ENCODE results near the gene PODNL1. TPM values are rescaled to one million over a fixed set of nuclear protein-coding genes. Genes with fewer than 3 reads are reported as not detected.

The PODNL1 gene
- polyA plus RNA-seq, 3 donors from 2014 or later, result not detected

DNA sequence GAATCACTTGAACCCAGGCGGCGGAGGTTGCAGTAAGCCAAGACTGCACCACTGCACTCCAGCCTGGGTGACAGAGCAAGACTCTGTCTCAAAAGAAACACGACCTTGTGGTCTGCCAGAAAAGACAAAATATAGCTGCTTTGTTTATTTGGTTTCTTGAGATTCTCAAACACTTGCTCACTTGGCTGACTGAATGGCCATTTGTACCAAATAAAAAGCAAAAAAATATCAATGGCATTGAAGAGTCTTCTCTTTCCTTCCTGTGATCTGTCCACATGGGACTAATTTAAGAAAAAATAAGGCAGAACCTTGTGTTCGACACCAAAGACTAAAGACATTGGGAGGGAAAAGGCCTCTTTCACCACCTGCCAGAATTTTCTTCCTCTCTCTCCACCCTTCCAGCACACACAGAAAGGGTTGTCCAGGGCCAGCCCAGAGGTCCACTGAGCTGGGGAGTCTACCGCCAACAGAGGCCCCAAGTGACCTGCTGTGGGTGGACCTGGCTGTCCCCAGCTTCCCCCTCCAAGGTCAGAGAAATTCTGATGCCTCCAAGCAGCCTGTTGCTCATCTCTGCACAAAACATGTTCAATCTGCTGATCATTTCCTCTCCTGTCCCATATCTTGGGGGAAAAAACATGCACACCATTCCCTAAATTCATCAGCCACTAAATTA lies 38.2 kb downstream of the PODNL1 start:
- Mint-ChIP-seq H3K4me3 (no peak overlapping the region), H3K36me3 (no peaks in the 10 kb centered on the region), H3K9me3 (no peaks in the 10 kb centered on the region), H3K4me1 (peaks cover 0 to 2% of the 10 kb centered on the region in 2 donors), H3K27ac (no peak overlapping the region), H3K27me3 (ENCODE audit: low read depth in 3 of 3) (peaks cover 0 to 4% (median 0%) of the 10 kb centered on the region in 3 donors)
- no peak for DNase-seq

DNA sequence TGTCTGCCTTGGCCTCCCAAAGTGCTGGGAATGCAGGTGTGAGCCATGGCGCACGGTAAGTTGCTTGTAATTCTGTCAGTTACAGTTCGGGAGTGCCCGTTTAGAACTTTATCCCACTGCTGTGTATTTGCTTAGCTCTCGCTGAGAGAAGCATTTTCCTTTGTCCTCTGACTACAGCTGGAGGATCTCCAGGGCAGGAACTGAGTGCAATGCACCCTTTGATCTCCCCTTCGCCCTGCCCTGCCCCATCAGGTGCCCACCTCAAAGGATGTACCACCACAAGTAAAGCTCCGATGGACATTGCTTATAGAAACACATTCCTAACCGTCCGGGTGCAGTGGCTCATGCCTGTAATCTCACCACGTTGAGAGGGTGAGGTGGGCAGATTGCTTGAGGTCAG lies 38.8 kb downstream of the PODNL1 start:
- Mint-ChIP-seq H3K9me3 (no peaks in the 10 kb centered on the region), H3K4me3 (no peak overlapping the region), H3K4me1 (no peaks in the 10 kb centered on the region), H3K36me3 (no peaks in the 10 kb centered on the region), H3K27ac (no peak overlapping the region), H3K27me3 (ENCODE audit: low read depth in 3 of 3) (peaks cover 0 to under 1% (median 0%) of the 10 kb centered on the region in 3 donors)
- DNase-seq, result no peak

DNA sequence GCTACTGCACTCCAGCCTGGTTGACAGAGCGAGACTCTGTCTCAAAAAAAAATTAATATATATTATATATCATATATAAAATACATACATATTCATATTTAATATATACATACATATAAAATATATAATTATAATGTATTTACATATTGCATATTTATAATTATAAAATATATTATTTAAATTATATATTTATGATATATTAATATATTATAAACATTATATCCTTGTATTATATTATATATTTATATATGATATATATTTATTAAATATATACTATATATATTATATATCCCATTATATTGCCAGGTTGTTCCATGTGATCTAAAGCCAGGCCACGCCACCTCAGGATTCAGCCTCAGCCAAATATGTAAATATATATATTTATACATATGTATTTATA lies 42.0 kb downstream of the PODNL1 start:
- H3K36me3 Mint-ChIP-seq, result no peaks in the 10 kb centered on the region
- H3K4me1 Mint-ChIP-seq, result no peaks in the 10 kb centered on the region
- H3K4me3 Mint-ChIP-seq, result no peak overlapping the region
- H3K9me3 Mint-ChIP-seq, result no peaks in the 10 kb centered on the region
- H3K27ac Mint-ChIP-seq, result no peak overlapping the region
- no peak for DNase-seq
- no peaks in the 10 kb centered on the region for H3K27me3 Mint-ChIP-seq (ENCODE audit: low read depth in 3 of 3)

DNA sequence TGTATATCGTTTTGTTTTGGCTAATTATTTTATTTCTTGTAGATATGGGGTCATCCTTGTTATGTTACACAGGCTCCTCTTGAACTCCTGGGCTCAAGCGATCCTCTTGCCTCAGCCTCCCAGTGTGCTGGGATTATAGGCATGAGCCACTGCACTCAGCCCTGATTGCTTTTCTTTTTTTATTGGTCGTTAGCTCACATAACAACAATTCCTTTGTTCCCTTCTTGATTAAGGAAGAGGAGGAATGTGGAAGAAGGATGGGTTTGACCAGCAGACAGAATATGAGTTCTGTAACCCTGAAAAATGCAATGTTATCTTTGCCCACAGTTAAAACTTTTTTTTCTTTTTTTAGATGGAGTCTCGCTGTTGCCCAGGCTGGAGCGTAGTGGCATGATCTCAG lies 43.7 kb downstream of the PODNL1 start:
- Mint-ChIP-seq H3K27me3 (ENCODE audit: low read depth in 3 of 3) (no peaks in the 10 kb centered on the region), H3K4me1 (no peaks in the 10 kb centered on the region), H3K4me3 (no peak overlapping the region), H3K27ac (no peak overlapping the region), H3K36me3 (no peaks in the 10 kb centered on the region), H3K9me3 (no peaks in the 10 kb centered on the region)
- no peak for DNase-seq

DNA sequence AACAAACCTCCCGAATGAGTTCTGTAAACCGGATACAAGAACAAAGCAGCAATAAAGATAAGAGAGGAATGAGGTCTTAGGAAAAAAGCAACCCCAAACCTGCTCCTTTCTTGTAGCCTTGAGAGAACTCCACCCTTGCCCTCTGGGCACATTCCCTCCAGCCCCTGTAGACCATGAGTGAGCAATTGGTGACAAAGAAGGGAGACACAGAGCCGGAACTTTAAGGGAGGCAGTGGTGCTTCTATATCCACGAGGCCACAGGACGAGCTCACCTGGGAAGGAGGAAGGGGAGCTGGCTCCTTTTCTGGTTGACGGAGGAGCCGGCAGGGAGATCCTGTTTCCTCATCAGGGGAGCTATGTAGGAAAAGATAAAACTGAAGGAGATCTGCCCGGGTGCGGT lies 45.3 kb downstream of the PODNL1 start:
- Mint-ChIP-seq H3K4me3 (no peak overlapping the region), H3K27me3 (ENCODE audit: low read depth in 3 of 3) (peaks cover 0 to 2% (median 0%) of the 10 kb centered on the region in 3 donors), H3K9me3 (no peaks in the 10 kb centered on the region), H3K4me1 (peaks cover 0 to 8% of the 10 kb centered on the region in 2 donors), H3K36me3 (no peaks in the 10 kb centered on the region), H3K27ac (no peak overlapping the region)
- DNase-seq, result no peak

DNA sequence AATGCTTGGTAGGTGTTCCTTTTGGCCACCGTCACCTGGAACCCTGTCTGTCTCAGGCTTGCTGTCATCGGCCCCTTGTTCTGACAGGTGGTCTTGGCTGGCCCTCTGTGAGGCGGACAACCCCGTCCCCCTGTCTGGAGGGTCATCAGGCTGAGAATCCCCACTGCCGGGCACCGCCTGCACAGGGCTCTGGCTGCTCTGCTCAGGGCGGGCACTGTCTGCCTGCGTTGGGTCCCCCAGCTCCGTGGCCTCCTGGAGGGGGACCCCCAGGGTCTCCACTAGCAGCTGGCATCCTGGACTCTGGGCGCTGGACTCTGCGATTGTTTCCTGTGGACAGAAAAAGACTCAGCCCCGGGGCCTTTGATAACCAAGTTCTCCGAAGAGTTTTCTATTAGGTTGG lies 48.1 kb downstream of the PODNL1 start:
- DNase-seq, result no peak
- Mint-ChIP-seq H3K4me1 (peaks cover 23 to 35% of the 10 kb centered on the region in 2 donors), H3K27ac (no peak overlapping the region), H3K4me3 (no peak overlapping the region), H3K9me3 (no peaks in the 10 kb centered on the region), H3K36me3 (no peaks in the 10 kb centered on the region), H3K27me3 (ENCODE audit: low read depth in 3 of 3) (peaks cover 5 to 17% (median 13%) of the 10 kb centered on the region in 3 donors)

DNA sequence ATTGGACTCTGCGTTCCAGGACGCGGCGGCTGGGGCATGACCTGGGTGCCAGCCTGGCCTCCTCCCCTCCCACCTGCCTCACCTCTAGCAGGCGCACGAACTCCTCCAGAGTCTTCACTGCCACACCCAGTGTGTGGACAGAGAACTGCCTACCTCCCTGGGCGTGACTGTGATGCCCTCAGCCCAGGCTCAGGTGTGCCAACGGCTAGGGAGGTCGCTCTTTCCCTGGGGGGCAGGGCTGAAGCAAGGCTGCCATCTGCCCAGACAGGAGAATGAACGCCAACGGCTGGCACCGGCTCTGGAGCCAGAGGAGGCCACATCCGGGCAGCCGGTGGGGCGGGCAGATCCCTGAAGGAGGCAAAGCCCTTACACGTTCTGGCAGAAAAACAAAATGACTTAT lies 49.9 kb downstream of the PODNL1 start:
- no peak for DNase-seq
- H3K27me3 Mint-ChIP-seq (ENCODE audit: low read depth in 3 of 3), result peaks cover 5 to 17% (median 13%) of the 10 kb centered on the region in 3 donors
- peaks cover 30 to 46% of the 10 kb centered on the region in 2 donors for H3K4me1 Mint-ChIP-seq
- peak overlapping the region in 3 of 6 donors; percentile 58 to 98 (median 96) for H3K27ac Mint-ChIP-seq
- H3K9me3 Mint-ChIP-seq, result no peaks in the 10 kb centered on the region
- H3K36me3 Mint-ChIP-seq, result no peaks in the 10 kb centered on the region
- H3K4me3 Mint-ChIP-seq, result peak overlapping the region in 1 of 5 donors; percentile 84

DNA sequence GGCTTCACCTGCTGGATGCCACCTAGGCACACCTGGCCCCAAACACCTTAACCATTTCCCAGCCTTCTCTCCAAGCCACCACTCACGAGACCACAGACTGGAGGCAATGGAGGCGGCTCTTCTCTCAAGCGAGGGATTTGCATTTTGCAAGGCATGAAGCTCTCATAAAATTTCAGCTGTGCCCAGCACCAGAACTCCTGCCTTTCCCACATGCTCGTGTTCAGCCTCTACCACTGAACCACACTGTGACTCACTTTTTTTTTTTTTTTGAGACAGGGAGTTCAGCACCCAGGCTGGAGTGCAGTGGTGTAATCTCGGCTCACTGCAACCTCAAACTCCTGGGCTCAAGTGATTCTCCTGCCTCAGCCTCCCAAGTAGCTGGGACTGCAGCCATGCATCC lies 50.7 kb downstream of the PODNL1 start:
- Mint-ChIP-seq H3K27me3 (ENCODE audit: low read depth in 3 of 3) (peaks cover 5 to 17% (median 13%) of the 10 kb centered on the region in 3 donors), H3K4me3 (peak overlapping the region; percentile 79 to 85 (median 81)), H3K4me1 (peaks cover 35 to 51% of the 10 kb centered on the region in 2 donors), H3K36me3 (no peaks in the 10 kb centered on the region), H3K9me3 (no peaks in the 10 kb centered on the region), H3K27ac (peak overlapping the region; percentile 93 to 98 (median 96))
- DNase-seq, result peak; percentile 67 to 69 (median 68)

DNA sequence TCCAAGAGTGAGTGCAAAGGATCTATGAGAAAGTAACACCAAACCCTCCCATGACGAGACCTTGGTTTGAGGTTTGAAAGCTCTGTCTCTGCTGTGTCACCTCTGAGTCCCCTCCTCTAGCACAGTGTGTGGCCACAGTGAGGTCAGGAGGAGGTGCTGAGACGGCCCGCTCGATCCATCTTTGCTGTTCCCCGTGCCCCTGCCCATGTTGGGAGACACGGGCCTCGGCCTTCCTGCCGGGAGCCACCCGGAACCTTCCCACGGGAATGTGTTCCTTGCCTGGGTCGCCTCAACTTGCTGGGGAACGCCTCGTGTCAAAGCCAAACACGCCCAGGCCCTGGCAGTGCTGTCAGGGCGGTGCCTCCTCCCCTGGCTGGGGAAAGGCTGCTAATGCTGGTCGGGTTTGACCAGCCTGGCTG lies 51.2 kb downstream of the PODNL1 start:
- Mint-ChIP-seq H3K4me1 (peaks cover 40 to 56% of the 10 kb centered on the region in 2 donors), H3K4me3 (peak overlapping the region; percentile 79 to 85 (median 81)), H3K36me3 (no peaks in the 10 kb centered on the region), H3K27me3 (ENCODE audit: low read depth in 3 of 3) (peaks cover 6 to 17% (median 14%) of the 10 kb centered on the region in 3 donors), H3K9me3 (no peaks in the 10 kb centered on the region), H3K27ac (peak overlapping the region; percentile 93 to 98 (median 96))
- peak; percentile 90 to 92 (median 91) for DNase-seq

DNA sequence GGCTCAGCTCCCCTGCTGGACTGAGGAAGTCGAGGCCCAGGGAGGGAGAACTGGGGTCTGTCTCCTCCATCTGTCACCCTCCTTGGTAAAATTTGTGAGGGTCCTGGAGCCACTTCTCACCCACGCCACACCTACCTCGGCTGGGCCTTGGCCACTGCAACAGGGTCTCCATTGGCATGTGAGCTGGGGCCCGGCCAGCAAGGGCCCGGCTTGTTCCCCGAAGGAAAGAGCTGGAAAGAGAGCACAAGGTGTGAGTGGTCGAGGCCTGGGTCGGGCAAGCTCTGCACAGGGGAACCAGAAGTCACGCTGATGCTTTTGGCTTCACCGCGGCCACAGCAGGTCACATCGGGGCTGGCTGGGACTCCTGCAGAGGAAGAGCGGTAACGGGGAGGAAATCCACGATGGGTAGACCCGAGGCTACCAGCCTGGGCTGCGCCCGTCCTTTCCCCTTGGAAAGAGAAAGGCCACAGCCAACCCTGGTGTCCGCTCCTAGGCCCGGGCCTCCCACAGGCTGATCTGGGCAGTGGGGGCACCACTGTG lies 52.3 kb downstream of the PODNL1 start:
- DNase-seq, result peak; percentile 60 to 66 (median 65)
- H3K4me3 Mint-ChIP-seq, result peak overlapping the region; percentile 79 to 85 (median 81)
- peak overlapping the region; percentile 93 to 98 (median 96) for H3K27ac Mint-ChIP-seq

DNA sequence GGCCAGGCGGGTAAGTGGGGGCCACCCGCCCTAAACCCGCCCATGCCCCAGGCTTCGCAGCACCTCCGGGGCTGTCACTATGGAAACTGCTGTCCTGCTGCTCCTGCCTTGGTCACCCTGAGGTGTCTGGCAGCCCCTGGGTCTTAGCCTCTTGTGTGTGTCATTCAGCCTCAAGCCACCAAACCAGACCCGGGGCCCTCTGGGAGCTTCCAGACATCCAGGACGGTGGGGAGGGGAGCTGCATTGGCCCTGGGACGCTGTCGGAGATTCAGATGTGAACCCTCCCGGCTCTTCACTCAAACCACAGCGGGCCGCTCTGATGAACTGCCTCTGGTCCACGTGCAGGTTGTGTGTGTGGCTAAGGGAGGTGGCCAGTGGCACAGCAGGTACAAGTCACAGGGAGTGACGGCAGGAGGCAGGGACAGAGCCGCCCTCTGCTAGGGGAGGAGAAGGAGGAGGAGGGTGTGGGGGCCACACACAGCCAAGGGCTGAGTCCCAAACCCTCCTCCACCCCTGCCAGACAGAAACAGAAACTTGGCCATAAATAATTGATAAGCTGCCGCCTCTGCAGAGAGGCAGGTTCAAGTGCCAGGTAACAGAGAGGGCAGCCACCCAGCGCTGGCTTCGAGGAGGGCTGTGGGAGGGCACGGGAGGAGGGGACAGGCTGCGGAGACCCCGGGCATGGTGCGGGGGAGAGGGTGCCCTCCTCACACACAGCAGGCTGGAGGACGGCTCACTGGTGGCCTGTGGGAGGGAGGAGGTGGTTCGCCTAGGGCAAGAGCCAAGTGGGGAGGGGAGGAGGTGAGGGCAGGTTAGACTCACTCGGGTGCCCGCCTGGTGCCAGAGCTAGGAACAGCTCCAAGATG lies 53.3 kb downstream of the PODNL1 start:
- Mint-ChIP-seq H3K9me3 (no peaks in the 10 kb centered on the region), H3K27ac (peak overlapping the region; percentile 93 to 98 (median 96)), H3K4me3 (peak overlapping the region in 2 of 5 donors; percentile 81 to 85), H3K36me3 (no peaks in the 10 kb centered on the region), H3K4me1 (peaks cover 61 to 76% of the 10 kb centered on the region in 2 donors), H3K27me3 (ENCODE audit: low read depth in 3 of 3) (peaks cover 6 to 17% (median 17%) of the 10 kb centered on the region in 3 donors)
- DNase-seq, result no peak

More for the DNA sequence above, 52.3 kb downstream of the PODNL1 start:
- peaks cover 52 to 67% of the 10 kb centered on the region in 2 donors for H3K4me1 Mint-ChIP-seq
- peaks cover 6 to 17% (median 17%) of the 10 kb centered on the region in 3 donors for H3K27me3 Mint-ChIP-seq (ENCODE audit: low read depth in 3 of 3)
- H3K36me3 Mint-ChIP-seq, result no peaks in the 10 kb centered on the region
- H3K9me3 Mint-ChIP-seq, result no peaks in the 10 kb centered on the region

DNA sequence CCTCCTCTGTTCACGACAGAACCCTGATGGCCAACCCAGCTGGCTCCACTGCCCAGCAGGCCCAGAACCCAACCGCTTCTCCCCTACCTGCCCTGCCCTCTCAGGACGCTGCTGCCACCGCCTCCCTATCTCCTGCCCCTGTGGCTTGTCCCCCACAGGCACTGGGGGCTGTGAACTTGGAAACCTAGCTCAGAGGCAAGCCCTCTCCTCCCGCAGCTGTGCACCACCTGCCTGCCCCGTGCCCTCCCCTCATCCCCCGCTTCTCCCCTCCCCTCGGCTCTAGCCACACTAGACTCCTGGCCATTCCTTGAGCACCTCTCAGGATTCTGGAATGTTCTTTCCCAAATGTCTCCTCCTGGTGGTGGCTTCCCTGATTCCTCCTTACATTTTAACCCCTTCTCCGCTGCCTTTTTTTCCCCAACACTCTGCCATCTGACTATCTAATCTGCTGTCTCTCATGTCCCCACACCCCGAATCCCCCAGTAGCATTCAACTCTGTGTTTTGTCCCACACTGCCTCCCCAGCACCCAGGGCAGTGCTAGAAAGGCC lies 54.6 kb downstream of the PODNL1 start:
- Mint-ChIP-seq H3K36me3 (no peaks in the 10 kb centered on the region), H3K4me3 (peak overlapping the region in 4 of 5 donors; percentile 12 to 57 (median 42)), H3K4me1 (peaks cover 63 to 78% of the 10 kb centered on the region in 2 donors), H3K9me3 (no peaks in the 10 kb centered on the region), H3K27me3 (ENCODE audit: low read depth in 3 of 3) (peaks cover 6 to 17% (median 17%) of the 10 kb centered on the region in 3 donors), H3K27ac (peak overlapping the region in 3 of 6 donors; percentile 69 to 84 (median 79))
- DNase-seq, result no peak

DNA sequence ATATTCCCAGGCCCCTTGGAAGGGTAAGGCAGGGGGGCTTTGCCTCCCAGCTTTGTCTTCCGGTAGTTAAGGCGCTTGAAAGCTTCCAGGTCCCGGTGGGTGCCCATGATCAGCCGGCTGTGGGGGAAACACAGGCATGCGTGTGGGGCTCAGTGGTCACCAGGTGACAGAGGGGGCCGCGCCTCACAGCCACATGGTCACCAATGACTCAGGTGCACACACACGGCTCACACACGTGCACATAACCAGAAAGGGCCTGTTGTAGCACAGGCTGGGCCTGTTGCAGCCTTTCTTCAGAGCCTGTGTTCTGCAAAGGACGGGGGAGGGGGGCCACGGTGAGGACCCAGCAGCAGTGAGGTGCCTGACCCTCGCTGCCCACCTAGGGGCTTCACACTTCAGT lies 55.4 kb downstream of the PODNL1 start:
- H3K36me3 Mint-ChIP-seq, result no peaks in the 10 kb centered on the region
- no peak for DNase-seq
- H3K9me3 Mint-ChIP-seq, result no peaks in the 10 kb centered on the region
- H3K27ac Mint-ChIP-seq, result peak overlapping the region in 2 of 6 donors; percentile 84 to 90
- peaks cover 63 to 71% of the 10 kb centered on the region in 2 donors for H3K4me1 Mint-ChIP-seq
- peak overlapping the region in 2 of 5 donors; percentile 38 to 73 for H3K4me3 Mint-ChIP-seq
- peaks cover 6 to 17% (median 15%) of the 10 kb centered on the region in 3 donors for H3K27me3 Mint-ChIP-seq (ENCODE audit: low read depth in 3 of 3)
